Neural progenitor cell (in vitro differentiated cells): ENCODE measurements around the gene SLC35E1. TPM values are rescaled to one million over a fixed set of nuclear protein-coding genes. Genes with fewer than 3 reads are reported as not detected.

Source experiments
- DNase-seq: peaks from one replicate; pipeline ENCODE4 v3.0.0-alpha.2; 2016; ENCODE audit warnings: low spot score
- H2AFZ ChIP-seq: fragments of 200-600 bp; sonication (generic); replicated peaks from 2 replicates; pipeline ENCODE4 v1.6.1; 2016; ENCODE audit warnings: antibody characterized with exemption
- H3F3A ChIP-seq: fragments of 200-600 bp; sonication (generic); 2 replicates; pipeline ENCODE4 v1.6.1; 2016; ENCODE audit warnings: antibody characterized with exemption, low read depth
- H3K27ac ChIP-seq: fragments of 200-600 bp; sonication (generic); 2 replicates; pipeline ENCODE4 v1.5.1; 2016; ENCODE audit warnings: mild to moderate bottlenecking
- H3K27me3 ChIP-seq: fragments of 200-600 bp; sonication (generic); 2 replicates; pipeline ENCODE4 v1.6.1; 2016; ENCODE audit warnings: mild to moderate bottlenecking, moderate library complexity
- H3K36me3 ChIP-seq: fragments of 200-600 bp; sonication (generic); 2 replicates; pipeline ENCODE4 v1.5.1; 2016
- H3K4me1 ChIP-seq: fragments of 200-600 bp; sonication (generic); 2 replicates; pipeline ENCODE4 v1.6.1; 2016; ENCODE audit warnings: mixed run types
- H3K4me2 ChIP-seq: fragments of 200-600 bp; sonication (generic); 2 replicates; pipeline ENCODE4 v1.6.1; 2016
- H3K4me3 ChIP-seq: fragments of 200-600 bp; sonication (generic); 2 replicates; pipeline ENCODE4 v1.5.1; 2016
- H3K79me2 ChIP-seq: fragments of 200-600 bp; sonication (generic); 2 replicates; pipeline ENCODE4 v1.6.1; 2016; ENCODE audit warnings: low read depth
- H3K9ac ChIP-seq: fragments of 200-600 bp; sonication (generic); 2 replicates; pipeline ENCODE4 v1.6.1; 2016
- H3K9me3 ChIP-seq: fragments of 200-600 bp; sonication (generic); 2 replicates; pipeline ENCODE4 v1.5.1; 2016; ENCODE audit warnings: low read depth
- H4K20me1 ChIP-seq: fragments of 200-600 bp; sonication (generic); 2 replicates; pipeline ENCODE4 v1.6.1; 2016; ENCODE audit warnings: low read depth
- H3K27ac Mint-ChIP-seq: 3 replicates; pipeline ENCODE4 v1.8.0; 2021; ENCODE audit warnings: mixed read lengths
- H3K27me3 Mint-ChIP-seq: 2 replicates; pipeline ENCODE4 v1.8.0; 2022; ENCODE audit warnings: low read depth, mild to moderate bottlenecking, inconsistent platforms, moderate library complexity, mixed read lengths; ENCODE audit not compliant: insufficient read depth
- H3K36me3 Mint-ChIP-seq: 3 replicates; pipeline ENCODE4 v1.8.0; 2021; ENCODE audit warnings: mixed read lengths
- H3K4me1 Mint-ChIP-seq: 3 replicates; pipeline ENCODE4 v1.8.0; 2021; ENCODE audit warnings: mixed read lengths
- H3K4me3 Mint-ChIP-seq: 3 replicates; pipeline ENCODE4 v1.8.0; 2021; ENCODE audit warnings: mild to moderate bottlenecking, moderate library complexity, mixed read lengths
- H3K9me3 Mint-ChIP-seq: 3 replicates; pipeline ENCODE4 v1.8.0; 2020; ENCODE audit warnings: mixed read lengths
- EZH2 ChIP-seq: fragments of 200-600 bp; sonication (generic); IDR thresholded peaks from 2 replicates; pipeline ENCODE4 v1.6.1; 2017; ENCODE audit warnings: antibody characterized with exemption, mild to moderate bottlenecking, moderate library complexity
- EZH2phosphoT487 ChIP-seq: fragments of 200-600 bp; sonication (generic); IDR thresholded peaks from 2 replicates; pipeline ENCODE4 v1.6.1; 2017; ENCODE audit warnings: antibody characterized with exemption
- total RNA-seq: library from RNA; depleted of rRNA; stranded (reverse); fragments of >200 nt; gene quantifications from 2 replicates; pipeline ENCODE4 v1.2.3, GENCODE V29; 2015; ENCODE audit warnings: low replicate concordance
- TF ChIP-seq, protein P1 (sequence below): fragments of 200-600 bp; sonication (generic); IDR thresholded peaks from 2 replicates; pipeline ENCODE4 v1.5.1; 2017; ENCODE audit warnings: antibody characterized with exemption, mild to moderate bottlenecking

The SLC35E1 gene
- total RNA-seq, 1 donor from 2014 or later = 16.4 TPM

DNA sequence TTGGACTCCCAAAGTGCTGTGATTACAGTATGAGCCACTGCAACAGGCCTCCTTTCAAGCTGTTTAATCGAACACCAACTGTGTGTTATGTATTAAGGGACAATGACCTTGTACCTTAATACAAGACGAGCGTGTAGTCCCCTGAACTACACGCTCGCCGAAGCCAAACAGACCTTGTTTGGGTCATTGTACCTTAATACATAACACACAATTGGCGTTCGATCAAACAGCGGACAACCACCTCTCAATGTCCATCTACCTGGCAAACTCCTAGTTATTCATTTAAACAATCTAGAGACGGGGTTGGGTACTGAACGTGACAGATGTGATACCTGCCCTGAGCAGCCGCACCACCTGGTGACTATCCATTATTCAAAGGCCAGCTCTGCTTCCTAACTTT, 31.3 kb downstream of the SLC35E1 start:
- Histone ChIP-seq H4K20me1 (peaks cover 50% of the 10 kb centered on the region), H3K79me2 (peaks cover 87% of the 10 kb centered on the region)
- peak overlapping the region; percentile 1 for H3K27ac Mint-ChIP-seq

DNA sequence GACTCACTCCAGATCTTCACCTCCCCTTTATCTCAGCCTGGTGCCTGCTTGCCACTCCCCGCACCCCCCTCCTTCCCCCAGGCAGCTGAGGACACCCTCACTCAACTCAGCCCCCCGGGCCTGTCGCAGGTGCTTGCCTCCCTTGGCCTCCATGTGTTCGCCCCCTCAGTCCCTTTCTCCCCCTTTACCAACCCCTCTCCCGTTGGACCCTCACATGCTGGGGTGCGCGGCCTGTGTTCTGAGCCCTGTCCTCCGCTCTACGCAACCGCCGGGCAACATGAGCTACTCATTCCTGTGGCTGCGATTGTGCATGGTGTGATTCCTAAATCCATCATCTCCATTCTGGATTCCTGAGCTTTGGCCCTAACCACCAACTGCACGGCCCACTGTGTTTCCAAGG, 35.1 kb downstream of the SLC35E1 start:
- peaks cover 66% of the 10 kb centered on the region for H3K79me2 ChIP-seq
- H3K4me2 ChIP-seq = no peak overlapping the region
- DNase-seq = no peak
- no peak overlapping the region for H3K27ac Mint-ChIP-seq
- no peak overlapping the region for H3K4me3 Mint-ChIP-seq
- H3K27me3 Mint-ChIP-seq = peaks cover 2% of the 10 kb centered on the region
- H3K4me1 ChIP-seq = no peaks in the 10 kb centered on the region
- H3K9me3 ChIP-seq = no peaks in the 10 kb centered on the region
- H3K36me3 ChIP-seq = no peaks in the 10 kb centered on the region
- no peak overlapping the region for H3K27ac ChIP-seq
- no peak overlapping the region for H3K4me3 ChIP-seq
- H3K27me3 ChIP-seq = no peaks in the 10 kb centered on the region
- H3K9ac ChIP-seq = no peak overlapping the region
- peaks cover 32% of the 10 kb centered on the region for H3K36me3 Mint-ChIP-seq
- H4K20me1 ChIP-seq = peaks cover 63% of the 10 kb centered on the region
- no peak for TF ChIP-seq EZH2
- TF ChIP-seq, protein P1, sequence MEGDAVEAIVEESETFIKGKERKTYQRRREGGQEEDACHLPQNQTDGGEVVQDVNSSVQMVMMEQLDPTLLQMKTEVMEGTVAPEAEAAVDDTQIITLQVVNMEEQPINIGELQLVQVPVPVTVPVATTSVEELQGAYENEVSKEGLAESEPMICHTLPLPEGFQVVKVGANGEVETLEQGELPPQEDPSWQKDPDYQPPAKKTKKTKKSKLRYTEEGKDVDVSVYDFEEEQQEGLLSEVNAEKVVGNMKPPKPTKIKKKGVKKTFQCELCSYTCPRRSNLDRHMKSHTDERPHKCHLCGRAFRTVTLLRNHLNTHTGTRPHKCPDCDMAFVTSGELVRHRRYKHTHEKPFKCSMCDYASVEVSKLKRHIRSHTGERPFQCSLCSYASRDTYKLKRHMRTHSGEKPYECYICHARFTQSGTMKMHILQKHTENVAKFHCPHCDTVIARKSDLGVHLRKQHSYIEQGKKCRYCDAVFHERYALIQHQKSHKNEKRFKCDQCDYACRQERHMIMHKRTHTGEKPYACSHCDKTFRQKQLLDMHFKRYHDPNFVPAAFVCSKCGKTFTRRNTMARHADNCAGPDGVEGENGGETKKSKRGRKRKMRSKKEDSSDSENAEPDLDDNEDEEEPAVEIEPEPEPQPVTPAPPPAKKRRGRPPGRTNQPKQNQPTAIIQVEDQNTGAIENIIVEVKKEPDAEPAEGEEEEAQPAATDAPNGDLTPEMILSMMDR = no peak
- TF ChIP-seq EZH2phosphoT487 = no peak
- no peaks in the 10 kb centered on the region for H3K9me3 Mint-ChIP-seq
- H3K4me1 Mint-ChIP-seq = peaks cover 12% of the 10 kb centered on the region
- H3F3A ChIP-seq = peaks cover 5% of the 10 kb centered on the region
- H2AFZ ChIP-seq = no peak overlapping the region

More for the DNA sequence above, 31.3 kb downstream of the SLC35E1 start:
- H3K27me3 ChIP-seq = no peaks in the 10 kb centered on the region
- H3K27ac ChIP-seq = no peak overlapping the region
- no peaks in the 10 kb centered on the region for H3K9me3 ChIP-seq
- peak overlapping the region; percentile 99 for H3K4me2 ChIP-seq
- peaks cover 10% of the 10 kb centered on the region for H3F3A ChIP-seq
- no peak for DNase-seq
- H3K27me3 Mint-ChIP-seq = peaks cover 5% of the 10 kb centered on the region
- H3K9me3 Mint-ChIP-seq = no peaks in the 10 kb centered on the region
- H3K9ac ChIP-seq = peak overlapping the region; percentile 93
- no peak for TF ChIP-seq EZH2
- TF ChIP-seq EZH2phosphoT487 = no peak
- TF ChIP-seq, protein P1 = no peak
- H2AFZ ChIP-seq = no peak overlapping the region
- H3K4me3 Mint-ChIP-seq = peak overlapping the region; percentile 97
- no peaks in the 10 kb centered on the region for H3K4me1 ChIP-seq
- no peaks in the 10 kb centered on the region for H3K36me3 ChIP-seq
- H3K36me3 Mint-ChIP-seq = peaks cover 25% of the 10 kb centered on the region
- peak overlapping the region; percentile 98 for H3K4me3 ChIP-seq
- peaks cover 25% of the 10 kb centered on the region for H3K4me1 Mint-ChIP-seq

DNA sequence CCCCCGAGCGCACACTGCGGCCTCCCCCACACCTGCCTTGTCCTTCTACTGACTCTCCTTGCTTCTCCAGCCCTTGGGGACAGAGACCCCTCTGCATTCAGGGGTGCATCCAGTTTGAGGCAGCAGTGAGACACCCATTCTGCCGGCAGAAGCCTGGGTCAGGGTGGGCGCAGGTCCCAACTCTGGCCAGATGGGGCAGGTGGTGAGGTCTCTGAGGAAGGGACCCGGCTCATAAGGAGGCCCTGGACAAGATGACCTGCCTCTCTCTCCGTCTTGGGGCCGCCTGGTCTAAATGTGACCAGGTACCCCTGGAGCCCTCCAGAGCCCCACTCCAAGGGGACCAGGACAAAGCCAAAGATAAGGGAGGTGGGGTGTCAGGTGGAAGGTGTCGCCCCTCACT, 36.1 kb downstream of the SLC35E1 start:
- H3K36me3 ChIP-seq = no peaks in the 10 kb centered on the region
- DNase-seq = no peak
- H3K4me3 ChIP-seq = no peak overlapping the region
- H3K9ac ChIP-seq = no peak overlapping the region
- no peak overlapping the region for H3K4me2 ChIP-seq
- Mint-ChIP-seq H3K36me3 (peaks cover 35% of the 10 kb centered on the region), H3K4me3 (no peak overlapping the region), H3K27ac (no peak overlapping the region), H3K27me3 (peaks cover 2% of the 10 kb centered on the region), H3K9me3 (no peaks in the 10 kb centered on the region), H3K4me1 (peaks cover 8% of the 10 kb centered on the region)
- H3K4me1 ChIP-seq = no peaks in the 10 kb centered on the region
- no peaks in the 10 kb centered on the region for H3K9me3 ChIP-seq
- H3K27me3 ChIP-seq = no peaks in the 10 kb centered on the region
- no peak overlapping the region for H2AFZ ChIP-seq
- peaks cover 54% of the 10 kb centered on the region for H4K20me1 ChIP-seq
- peaks cover 56% of the 10 kb centered on the region for H3K79me2 ChIP-seq
- TF ChIP-seq, protein P1 = no peak
- H3F3A ChIP-seq = no peaks in the 10 kb centered on the region
- no peak overlapping the region for H3K27ac ChIP-seq
